Left ventricle myocardium inferior (tissue), 1 donor: ENCODE results near the gene NADK2. TPM values are rescaled to one million over a fixed set of nuclear protein-coding genes. Genes with fewer than 3 reads are reported as not detected.

Experiments
- DNase-seq: peaks from one replicate; pipeline ENCODE4 v3.0.0-alpha.2; 2020
- H3K27ac ChIP-seq: fragments of 200-600 bp; replicated peaks from 2 replicates; pipeline ENCODE4 v1.8.0; 2021
- H3K27me3 ChIP-seq: fragments of 200-600 bp; 2 replicates; pipeline ENCODE4 v1.8.0; 2021; ENCODE audit warnings: low read depth
- H3K36me3 ChIP-seq: fragments of 200-600 bp; 2 replicates; pipeline ENCODE4 v1.8.0; 2021
- H3K4me1 ChIP-seq: fragments of 200-600 bp; 2 replicates; pipeline ENCODE4 v1.8.0; 2021
- H3K4me3 ChIP-seq: fragments of 200-600 bp; 2 replicates; pipeline ENCODE4 v1.8.0; 2021; ENCODE audit warnings: mild to moderate bottlenecking, moderate library complexity
- H3K9me3 ChIP-seq: fragments of 200-600 bp; replicated peaks from 2 replicates; pipeline ENCODE4 v1.8.0; 2021
- CTCF ChIP-seq: fragments of 200-600 bp; IDR thresholded peaks from 2 replicates; pipeline ENCODE4 v1.8.0; 2021; ENCODE audit warnings: antibody characterized with exemption, mild to moderate bottlenecking, borderline replicate concordance
- intact Hi-C: fragments of 100-400 bp; cut with micrococcal nuclease; formaldehyde crosslinking; loops from one replicate; pipeline ENCODE4 v1.11.0; 2022
- total RNA-seq: library from RNA; stranded (reverse); fragmentation: NEBNext Ultra II Directional; extraction: Animal tissue kit (Norgen Biotek cat#: 25700); gene quantifications from one replicate; pipeline ENCODE4 v1.2.1, GENCODE V29; 2021
- donor health status: DM: no; HTN: yes; CAD: no; lungs with severe emphysema.

Gene NADK2
- total RNA-seq, 1 donor from 2014 or later = 35.4 TPM

GRCh38 chr5:36252722-36253365, 11.1 kb upstream of the NADK2 start:
- no peak for TF ChIP-seq CTCF
- Histone ChIP-seq H3K4me3 (no peak overlapping the region), H3K4me1 (no peaks in the 10 kb centered on the region), H3K36me3 (no peaks in the 10 kb centered on the region), H3K9me3 (no peaks in the 10 kb centered on the region), H3K27ac (peak overlapping the region; percentile 37), H3K27me3 (no peaks in the 10 kb centered on the region)
- no peak for DNase-seq
- intact Hi-C loops = no loop called here

GRCh38 chr5:36251218-36251617, 9.5 kb upstream of the NADK2 start:
- TF ChIP-seq CTCF = no peak
- intact Hi-C loops = no loop called here

DNA sequence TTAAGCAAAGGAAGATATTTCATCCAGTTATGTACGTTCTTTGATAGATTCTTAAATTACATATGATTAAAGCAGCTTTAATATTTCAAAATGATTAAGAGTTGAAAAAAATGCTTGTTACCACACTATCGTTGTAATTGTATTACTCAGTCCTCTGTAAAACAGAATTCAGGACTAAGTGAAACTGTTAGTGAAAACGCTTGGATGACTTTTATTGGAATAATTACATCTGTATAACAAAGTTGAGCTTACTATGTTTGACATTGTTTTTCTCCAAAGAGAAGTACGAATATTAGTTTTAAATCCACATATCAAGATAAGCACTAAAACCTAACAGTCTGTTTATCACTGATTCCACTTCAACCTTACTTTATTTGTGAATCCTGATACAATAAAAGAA, 8.7 kb upstream of the NADK2 start:
- Histone ChIP-seq H3K27ac (no peak overlapping the region), H3K27me3 (no peaks in the 10 kb centered on the region), H3K4me3 (no peak overlapping the region), H3K9me3 (no peaks in the 10 kb centered on the region), H3K4me1 (no peaks in the 10 kb centered on the region), H3K36me3 (no peaks in the 10 kb centered on the region)
- intact Hi-C loops = no loop called here
- TF ChIP-seq CTCF = no peak
- no peak for DNase-seq

More at GRCh38 chr5:36251218-36251617, 9.5 kb upstream of the NADK2 start:
- H3K36me3 ChIP-seq = no peaks in the 10 kb centered on the region
- no peak for DNase-seq
- no peak overlapping the region for H3K27ac ChIP-seq
- no peaks in the 10 kb centered on the region for H3K4me1 ChIP-seq
- no peaks in the 10 kb centered on the region for H3K27me3 ChIP-seq
- H3K9me3 ChIP-seq = no peaks in the 10 kb centered on the region
- H3K4me3 ChIP-seq = no peak overlapping the region

DNA sequence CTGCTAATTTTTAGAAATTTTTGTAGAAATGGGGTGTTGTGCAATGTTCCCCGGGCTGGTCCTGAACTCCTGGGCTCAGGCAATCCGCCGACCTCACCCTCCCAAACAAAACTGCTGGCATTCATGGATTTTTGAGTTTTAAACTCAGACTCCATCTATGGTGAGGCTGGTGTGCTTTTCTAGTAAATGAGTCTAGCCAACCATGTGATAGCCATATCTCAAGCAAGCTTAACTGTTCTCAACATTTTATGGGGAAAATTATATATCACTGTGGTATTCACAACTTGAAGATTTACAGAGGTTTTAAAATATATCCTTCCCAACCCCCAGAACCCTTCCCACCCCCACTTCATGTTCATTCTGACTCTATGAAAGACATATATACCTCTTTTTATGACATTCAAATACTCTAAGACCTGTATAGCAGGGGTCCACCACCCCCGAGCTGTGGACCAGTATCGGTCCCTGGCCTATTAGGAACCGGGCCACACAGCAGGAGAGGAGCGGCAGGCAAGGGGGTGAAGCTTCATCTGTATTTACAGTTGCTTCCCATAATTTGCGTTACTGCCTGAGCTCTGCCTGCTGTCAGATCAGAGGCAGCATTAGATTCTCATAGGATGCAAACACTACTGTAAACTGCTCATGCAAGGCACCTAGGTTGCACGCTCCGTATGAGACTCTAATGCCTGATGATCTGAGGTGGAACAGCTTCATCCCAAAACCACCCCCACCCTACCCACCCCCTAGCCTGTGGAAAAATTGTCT, 4.5 kb upstream of the NADK2 start:
- Histone ChIP-seq H3K27ac (no peak overlapping the region), H3K4me3 (no peak overlapping the region), H3K27me3 (no peaks in the 10 kb centered on the region), H3K4me1 (peaks cover 11% of the 10 kb centered on the region), H3K36me3 (no peaks in the 10 kb centered on the region), H3K9me3 (no peaks in the 10 kb centered on the region)
- DNase-seq = no peak
- intact Hi-C loops = no loop called here
- TF ChIP-seq CTCF = no peak

GRCh38 chr5:36244076-36244475, 2.4 kb upstream of the NADK2 start:
- H3K27me3 ChIP-seq = no peaks in the 10 kb centered on the region
- DNase-seq = no peak
- no peak overlapping the region for H3K27ac ChIP-seq
- peaks cover 32% of the 10 kb centered on the region for H3K4me1 ChIP-seq
- intact Hi-C loops = no loop called here
- no peak overlapping the region for H3K4me3 ChIP-seq
- no peaks in the 10 kb centered on the region for H3K36me3 ChIP-seq
- TF ChIP-seq CTCF = no peak
- no peaks in the 10 kb centered on the region for H3K9me3 ChIP-seq
